ENCODE data around the gene TTC21A. TPM values are rescaled to one million over a fixed set of nuclear protein-coding genes. Genes with fewer than 3 reads are reported as not detected.

The TTC21A gene
- total RNA-seq, 1 experiment from 2014 or later: 5.6 TPM

DNA sequence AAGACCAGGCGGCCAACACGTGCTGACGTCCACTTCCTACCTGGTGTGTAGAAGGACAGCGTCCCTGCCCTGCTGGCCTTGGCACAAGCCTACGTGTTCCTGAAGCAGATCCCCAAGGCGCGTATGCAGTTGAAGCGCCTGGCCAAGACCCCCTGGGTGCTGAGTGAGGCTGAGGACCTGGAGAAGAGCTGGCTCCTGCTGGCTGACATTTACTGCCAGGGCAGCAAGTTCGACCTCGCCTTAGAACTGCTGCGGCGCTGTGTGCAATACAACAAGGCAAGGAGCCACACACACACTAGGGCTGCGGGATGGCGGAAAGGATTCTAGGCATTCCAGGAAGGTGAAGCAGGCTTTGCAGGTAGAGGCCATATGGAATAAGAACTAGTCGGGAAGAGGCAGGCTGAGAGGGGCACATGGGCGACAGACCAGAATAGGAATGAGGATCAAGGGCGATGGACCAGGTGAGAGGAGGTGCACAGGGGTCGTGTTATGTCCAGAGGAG lies 30.0 kb downstream of the TTC21A start:
- ATAC-seq (no peak), DNase-seq (ENCODE audit: low read depth, low spot score) (no peak)
- ChIA-PET RAD21 (ENCODE audit: low non-redundant PET in 1 of 2, low total read pairs in 2 of 2, uncharacterized antibody in 2 of 2, unreplicated experiment in 2 of 2) (no interaction called here), CTCF (no interaction called here), POLR2A (no interaction called here)
- H3K9me3 ChIP-seq (ENCODE audit: control insufficient read depth in 1 of 2, insufficient read depth in 1 of 2, low read depth in 1 of 2, low read length in 2 of 2): no peaks in the 10 kb centered on the region
- H3K4me2 ChIP-seq (ENCODE audit: low read length): no peak overlapping the region
- H3K27me3 ChIP-seq (ENCODE audit: insufficient read depth, low read length): no peaks in the 10 kb centered on the region
- BruUV-seq (replicated peaks): no TSS peak
- TF ChIP-seq MAX (IDR thresholded peaks at IDR 0.05): no peak
- TF ChIP-seq POLR2AphosphoS5 (IDR thresholded peaks at IDR 0.05; ENCODE audit: low read depth, low read length): no peak
- TF ChIP-seq SIN3A (IDR thresholded peaks at IDR 0.05; ENCODE audit: low read depth): no peak
- TF ChIP-seq SRF (IDR thresholded peaks at IDR 0.05; ENCODE audit: low read depth): no peak
- TF ChIP-seq, protein P1, sequence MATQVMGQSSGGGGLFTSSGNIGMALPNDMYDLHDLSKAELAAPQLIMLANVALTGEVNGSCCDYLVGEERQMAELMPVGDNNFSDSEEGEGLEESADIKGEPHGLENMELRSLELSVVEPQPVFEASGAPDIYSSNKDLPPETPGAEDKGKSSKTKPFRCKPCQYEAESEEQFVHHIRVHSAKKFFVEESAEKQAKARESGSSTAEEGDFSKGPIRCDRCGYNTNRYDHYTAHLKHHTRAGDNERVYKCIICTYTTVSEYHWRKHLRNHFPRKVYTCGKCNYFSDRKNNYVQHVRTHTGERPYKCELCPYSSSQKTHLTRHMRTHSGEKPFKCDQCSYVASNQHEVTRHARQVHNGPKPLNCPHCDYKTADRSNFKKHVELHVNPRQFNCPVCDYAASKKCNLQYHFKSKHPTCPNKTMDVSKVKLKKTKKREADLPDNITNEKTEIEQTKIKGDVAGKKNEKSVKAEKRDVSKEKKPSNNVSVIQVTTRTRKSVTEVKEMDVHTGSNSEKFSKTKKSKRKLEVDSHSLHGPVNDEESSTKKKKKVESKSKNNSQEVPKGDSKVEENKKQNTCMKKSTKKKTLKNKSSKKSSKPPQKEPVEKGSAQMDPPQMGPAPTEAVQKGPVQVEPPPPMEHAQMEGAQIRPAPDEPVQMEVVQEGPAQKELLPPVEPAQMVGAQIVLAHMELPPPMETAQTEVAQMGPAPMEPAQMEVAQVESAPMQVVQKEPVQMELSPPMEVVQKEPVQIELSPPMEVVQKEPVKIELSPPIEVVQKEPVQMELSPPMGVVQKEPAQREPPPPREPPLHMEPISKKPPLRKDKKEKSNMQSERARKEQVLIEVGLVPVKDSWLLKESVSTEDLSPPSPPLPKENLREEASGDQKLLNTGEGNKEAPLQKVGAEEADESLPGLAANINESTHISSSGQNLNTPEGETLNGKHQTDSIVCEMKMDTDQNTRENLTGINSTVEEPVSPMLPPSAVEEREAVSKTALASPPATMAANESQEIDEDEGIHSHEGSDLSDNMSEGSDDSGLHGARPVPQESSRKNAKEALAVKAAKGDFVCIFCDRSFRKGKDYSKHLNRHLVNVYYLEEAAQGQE (IDR thresholded peaks at IDR 0.05; ENCODE audit: low read depth): no peak
- TF ChIP-seq JUND (IDR thresholded peaks at IDR 0.05): no peak
- TF ChIP-seq ZNF274 (IDR thresholded peaks at IDR 0.05; ENCODE audit: low read depth, low read length): no peak
- TF ChIP-seq TCF7L2 (IDR thresholded peaks at IDR 0.05; ENCODE audit: borderline replicate concordance, extremely low read depth, insufficient read depth, insufficient read length): no peak
- TF ChIP-seq FOSL1 (IDR thresholded peaks at IDR 0.05; ENCODE audit: low read depth): no peak
- no peak overlapping the region for H2AFZ ChIP-seq (ENCODE audit: low read depth, low read length, poor library complexity, severe bottlenecking)
- H3K9ac ChIP-seq (ENCODE audit: low read length): no peak overlapping the region
- H3K27ac ChIP-seq (ENCODE audit: low read depth, low read length): no peak overlapping the region
- H4K20me1 ChIP-seq (ENCODE audit: insufficient read depth): no peaks in the 10 kb centered on the region
- peaks cover 26 to 33% of the 10 kb centered on the region in 2 experiments for H3K4me1 ChIP-seq (ENCODE audit: control insufficient read depth in 1 of 2, insufficient read depth in 2 of 2, low read length in 2 of 2)
- H3K4me3 ChIP-seq (replicated peaks in 1 of 2; ENCODE audit: low read depth in 1 of 2, low read length in 2 of 2): no peak overlapping the region
- intact Hi-C loops (cut with micrococcal nuclease): no loop called here
- peaks cover 0 to 3% of the 10 kb centered on the region in 2 experiments; a peak in 1 of 4 replicates for H3K36me3 ChIP-seq (ENCODE audit: control insufficient read depth in 1 of 2, insufficient read depth in 2 of 2, low read length in 2 of 2)
- no peaks in the 10 kb centered on the region for H3K9me2 ChIP-seq (ENCODE audit: insufficient read depth)
- no peaks in the 10 kb centered on the region; the same call in 1 of the 2 replicates for H3K79me2 ChIP-seq (ENCODE audit: insufficient read depth, low read length)

Data from HCT116 (cell line).